Karpas-422 (cell line): ENCODE results near the gene ASCC3. TPM values are rescaled to one million over a fixed set of nuclear protein-coding genes. Genes with fewer than 3 reads are reported as not detected.

ENCODE experiments used
- DNase-seq: peaks from one replicate; pipeline ENCODE4 v3.0.0-alpha.2; 2015
- H2AFZ ChIP-seq: fragments of 200-600 bp; sonication (generic); 2 replicates; pipeline ENCODE4 v1.6.1; 2014; ENCODE audit warnings: antibody characterized with exemption, low read length, mixed read lengths
- H3K27ac ChIP-seq: fragments of 200-600 bp; sonication (generic); 2 replicates; pipeline ENCODE4 v1.5.1; 2014; ENCODE audit warnings: mild to moderate bottlenecking, low read length, moderate library complexity
- H3K27me3 ChIP-seq: fragments of 200-600 bp; sonication (generic); 2 replicates; pipeline ENCODE4 v1.6.1; 2014; ENCODE audit warnings: low read length, mixed read lengths
- H3K36me3 ChIP-seq: fragments of 200-600 bp; sonication (generic); 2 replicates; pipeline ENCODE4 v1.6.1; 2014; ENCODE audit warnings: low read length, mixed read lengths; ENCODE audit not compliant: insufficient read depth
- H3K4me1 ChIP-seq: fragments of 200-600 bp; sonication (generic); 2 replicates; pipeline ENCODE4 v1.6.1; 2014; ENCODE audit warnings: mild to moderate bottlenecking, low read length, mixed read lengths
- H3K4me2 ChIP-seq: fragments of 200-600 bp; sonication (generic); 2 replicates; pipeline ENCODE4 v1.6.1; 2014; ENCODE audit warnings: low read length, low read depth, mild to moderate bottlenecking; ENCODE audit not compliant: poor library complexity, severe bottlenecking
- H3K4me3 ChIP-seq: fragments of 200-600 bp; sonication (generic); 2 replicates; pipeline ENCODE4 v1.5.1; 2014; ENCODE audit warnings: mild to moderate bottlenecking, antibody characterized with exemption, low read length, mixed read lengths
- H3K79me2 ChIP-seq: fragments of 200-600 bp; sonication (generic); 2 replicates; pipeline ENCODE4 v1.6.1; 2014; ENCODE audit warnings: mild to moderate bottlenecking, low read length, mixed read lengths
- H3K9ac ChIP-seq: fragments of 200-600 bp; sonication (generic); 2 replicates; pipeline ENCODE4 v1.6.0; 2014; ENCODE audit warnings: low read length
- H3K9me2 ChIP-seq: fragments of 200-600 bp; sonication (generic), shearing (Covaris generic); replicated peaks from 2 replicates; pipeline ENCODE4 v1.6.0; 2014; ENCODE audit warnings: mild to moderate bottlenecking, low read length, moderate library complexity; ENCODE audit not compliant: insufficient read depth
- H3K9me3 ChIP-seq: fragments of 300-700, 200-600 bp; sonication (generic); 2 replicates; pipeline ENCODE4 v1.6.1; 2014; ENCODE audit warnings: low read length, mixed read lengths
- H4K20me1 ChIP-seq: fragments of 200-600 bp; sonication (generic); 2 replicates; pipeline ENCODE4 v1.6.1; 2014; ENCODE audit warnings: mild to moderate bottlenecking, antibody characterized with exemption, low read length, low read depth; ENCODE audit not compliant: insufficient read depth
- total RNA-seq: library from RNA; depleted of rRNA; stranded (reverse); fragments of >200 nt; shearing (Covaris generic); gene quantifications from 2 replicates; pipeline ENCODE4 v1.2.3, GENCODE V29; 2014; ENCODE audit warnings: low replicate concordance

The ASCC3 gene
- total RNA-seq, 1 experiment from 2014 or later = 56.2 TPM

GRCh38 chr6:100599088-100599770 is 281.9 kb downstream of the ASCC3 start:
- Histone ChIP-seq H3K4me3 (no peak overlapping the region), H3K9me3 (no peaks in the 10 kb centered on the region), H3K79me2 (no peaks in the 10 kb centered on the region), H3K4me2 (no peak overlapping the region), H3K9ac (no peak overlapping the region), H3K9me2 (no peaks in the 10 kb centered on the region), H3K36me3 (peaks cover 5% of the 10 kb centered on the region), H3K27ac (no peak overlapping the region), H2AFZ (no peak overlapping the region), H4K20me1 (no peaks in the 10 kb centered on the region), H3K4me1 (no peaks in the 10 kb centered on the region; the same call in 1 of the 2 replicates), H3K27me3 (no peaks in the 10 kb centered on the region)
- DNase-seq = no peak

DNA sequence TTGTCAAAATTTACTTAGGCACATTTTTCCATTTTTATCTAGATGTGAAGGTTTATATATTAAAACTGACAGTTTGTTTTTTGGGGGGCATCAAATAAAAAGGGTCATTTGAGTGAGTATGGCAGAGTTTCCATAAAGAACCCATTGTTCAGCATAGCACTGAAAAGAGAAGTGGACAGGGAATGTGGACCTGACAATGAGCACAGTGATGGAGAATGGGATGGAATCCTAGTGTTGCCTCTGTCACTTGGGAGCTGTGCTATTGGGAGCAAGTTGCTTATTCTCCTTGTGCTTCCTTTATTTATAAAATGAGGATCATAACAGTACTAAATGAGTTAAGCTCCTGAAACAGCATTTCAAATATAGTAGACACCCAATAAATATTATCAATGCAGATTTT is 285.7 kb downstream of the ASCC3 start:
- peaks cover 3% of the 10 kb centered on the region; the same call in 1 of the 2 replicates for H3K4me1 ChIP-seq
- H3K9ac ChIP-seq = no peak overlapping the region
- peaks cover 1% of the 10 kb centered on the region for H3K36me3 ChIP-seq
- DNase-seq = no peak
- H3K4me3 ChIP-seq = no peak overlapping the region
- H3K4me2 ChIP-seq = no peak overlapping the region
- no peaks in the 10 kb centered on the region for H4K20me1 ChIP-seq
- H3K27me3 ChIP-seq = no peaks in the 10 kb centered on the region
- no peaks in the 10 kb centered on the region for H3K79me2 ChIP-seq
- no peak overlapping the region for H3K27ac ChIP-seq
- H2AFZ ChIP-seq = no peak overlapping the region
- no peaks in the 10 kb centered on the region for H3K9me2 ChIP-seq
- H3K9me3 ChIP-seq = no peaks in the 10 kb centered on the region

GRCh38 chr6:100593522-100593921 is 287.6 kb downstream of the ASCC3 start:
- Histone ChIP-seq H3K4me2 (no peak overlapping the region), H3K79me2 (no peaks in the 10 kb centered on the region)
- DNase-seq = no peak

GRCh38 chr6:100592929-100593328 is 288.2 kb downstream of the ASCC3 start:
- Histone ChIP-seq H3K4me3 (no peak overlapping the region), H3K4me2 (no peak overlapping the region), H3K79me2 (no peaks in the 10 kb centered on the region), H3K9ac (no peak overlapping the region), H3K27me3 (no peaks in the 10 kb centered on the region), H4K20me1 (no peaks in the 10 kb centered on the region), H3K9me3 (no peaks in the 10 kb centered on the region), H3K36me3 (peaks cover 25% of the 10 kb centered on the region), H2AFZ (no peak overlapping the region), H3K27ac (no peak overlapping the region), H3K4me1 (peaks cover 3% of the 10 kb centered on the region; the same call in 1 of the 2 replicates), H3K9me2 (no peaks in the 10 kb centered on the region)
- no peak for DNase-seq

More at GRCh38 chr6:100593522-100593921, 287.6 kb downstream of the ASCC3 start:
- Histone ChIP-seq H3K9me3 (no peaks in the 10 kb centered on the region), H3K4me1 (peaks cover 3% of the 10 kb centered on the region; the same call in 1 of the 2 replicates), H4K20me1 (no peaks in the 10 kb centered on the region), H3K27ac (no peak overlapping the region), H3K9me2 (no peaks in the 10 kb centered on the region), H3K4me3 (no peak overlapping the region), H3K36me3 (peaks cover 20% of the 10 kb centered on the region), H3K27me3 (no peaks in the 10 kb centered on the region), H2AFZ (no peak overlapping the region), H3K9ac (no peak overlapping the region)

DNA sequence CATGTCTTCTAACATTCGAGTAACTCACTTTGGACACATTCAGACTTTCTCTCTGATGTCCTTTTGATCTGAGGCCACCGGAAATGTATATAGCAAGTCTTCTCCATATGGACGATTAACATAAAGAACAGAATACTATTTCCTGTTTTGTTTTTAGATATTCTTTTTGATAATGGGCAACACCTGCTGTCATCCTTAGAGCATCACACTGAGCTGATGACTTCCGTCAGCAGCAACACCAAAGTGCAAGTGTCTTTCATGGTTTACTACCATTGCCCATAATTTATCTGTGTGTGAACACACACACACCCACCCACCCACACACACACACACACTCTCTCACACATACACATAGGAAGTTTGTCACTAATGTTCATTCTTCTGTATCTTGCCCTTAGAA is 303.7 kb downstream of the ASCC3 start:
- no peak overlapping the region for H3K9ac ChIP-seq
- H3K4me2 ChIP-seq = no peak overlapping the region
- DNase-seq = no peak
- no peak overlapping the region for H3K27ac ChIP-seq
- no peaks in the 10 kb centered on the region for H3K27me3 ChIP-seq
- H3K9me3 ChIP-seq = no peaks in the 10 kb centered on the region
- no peaks in the 10 kb centered on the region for H4K20me1 ChIP-seq
- H2AFZ ChIP-seq = no peak overlapping the region
- H3K36me3 ChIP-seq = no peaks in the 10 kb centered on the region; the same call in 1 of the 2 replicates
- H3K79me2 ChIP-seq = no peaks in the 10 kb centered on the region
- no peaks in the 10 kb centered on the region for H3K9me2 ChIP-seq
- H3K4me3 ChIP-seq = no peak overlapping the region
- no peaks in the 10 kb centered on the region for H3K4me1 ChIP-seq

GRCh38 chr6:100575921-100576320 is 305.2 kb downstream of the ASCC3 start:
- Histone ChIP-seq H3K79me2 (no peaks in the 10 kb centered on the region), H3K4me2 (no peak overlapping the region), H3K27me3 (no peaks in the 10 kb centered on the region), H3K4me1 (no peaks in the 10 kb centered on the region), H2AFZ (no peak overlapping the region), H3K9me3 (no peaks in the 10 kb centered on the region), H3K4me3 (no peak overlapping the region), H3K9me2 (no peaks in the 10 kb centered on the region), H4K20me1 (no peaks in the 10 kb centered on the region), H3K36me3 (peaks cover 12% of the 10 kb centered on the region), H3K27ac (no peak overlapping the region), H3K9ac (no peak overlapping the region)
- no peak for DNase-seq

- Histone ChIP-seq H3K9me3 (no peaks in the 10 kb centered on the region), H3K9me2 (no peaks in the 10 kb centered on the region), H3K36me3 (peaks cover 15% of the 10 kb centered on the region), H3K4me2 (no peak overlapping the region), H3K27ac (no peak overlapping the region), H4K20me1 (no peaks in the 10 kb centered on the region), H3K79me2 (no peaks in the 10 kb centered on the region), H3K4me3 (no peak overlapping the region), H3K4me1 (no peaks in the 10 kb centered on the region), H3K27me3 (no peaks in the 10 kb centered on the region), H2AFZ (no peak overlapping the region), H3K9ac (no peak overlapping the region)
- no peak for DNase-seq
These were observed 306.3 kb downstream of the ASCC3 start for GRCh38 chr6:100574836-100575235.

DNA sequence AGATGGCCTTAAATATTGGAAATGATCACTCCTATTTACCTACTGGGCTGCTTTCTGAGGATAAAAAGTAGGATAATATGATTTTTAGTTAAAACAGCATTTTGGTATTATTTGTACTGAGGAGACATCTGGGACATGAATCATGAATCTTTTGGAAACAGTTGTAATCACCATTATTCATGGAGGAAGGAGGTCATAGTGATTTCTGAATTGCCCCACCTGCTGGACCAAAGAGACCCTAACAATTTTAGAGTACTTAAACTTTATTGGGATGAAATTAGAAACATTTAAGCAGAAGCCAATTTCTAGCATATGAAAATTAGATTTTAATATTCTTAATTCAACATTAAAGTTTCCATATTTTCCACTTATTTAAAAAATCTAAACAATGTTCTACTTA is 308.0 kb downstream of the ASCC3 start:
- Histone ChIP-seq H3K4me1 (no peaks in the 10 kb centered on the region), H3K4me2 (no peak overlapping the region), H3K4me3 (no peak overlapping the region)

More for the DNA sequence above, 308.0 kb downstream of the ASCC3 start:
- Histone ChIP-seq H3K9ac (no peak overlapping the region), H2AFZ (no peak overlapping the region), H3K9me3 (no peaks in the 10 kb centered on the region), H3K27ac (no peak overlapping the region), H3K9me2 (no peaks in the 10 kb centered on the region), H4K20me1 (no peaks in the 10 kb centered on the region), H3K27me3 (no peaks in the 10 kb centered on the region), H3K36me3 (peaks cover 15% of the 10 kb centered on the region), H3K79me2 (no peaks in the 10 kb centered on the region)
- DNase-seq = peak; percentile 50
